SK-MEL-5 (cell line): ENCODE measurements around the gene PNPLA3. TPM values are rescaled to one million over a fixed set of nuclear protein-coding genes. Genes with fewer than 3 reads are reported as not detected.

ENCODE experiments used
- DNase-seq: peaks from one replicate; pipeline ENCODE4 v3.0.0-alpha.2; 2016; ENCODE audit warnings: low read depth, low spot score
- in situ Hi-C: cut with HindIII; loops from 2 replicates; pipeline ENCODE4 v1.10.0; 2016; ENCODE audit warnings: low sequenced_read_pairs, high pct_unique_total_duplicates, low pct_unique_long_range_greater_than_20kb
- total RNA-seq: library from RNA; depleted of rRNA; stranded (reverse); fragments of >200 nt; shearing (Covaris generic); gene quantifications from 2 replicates; pipeline ENCODE4 v1.2.3, GENCODE V29; 2014; rRNA removed

The PNPLA3 gene
- total RNA-seq, 1 experiment from 2014 or later: 11.1 TPM

- no peak for DNase-seq
- in situ Hi-C loops: loop anchor here (25.0 kb wide), 1 partner anchor 92 kb away; no protein-coding TSS in a partner anchor
Measured at GRCh38 chr22:43995057-43995685, 71.6 kb downstream of the PNPLA3 start.

- in situ Hi-C loops: loop anchor here (25.0 kb wide), 1 partner anchor 92 kb away; no protein-coding TSS in a partner anchor
- no peak for DNase-seq
Measured at GRCh38 chr22:43995798-43996169, 72.2 kb downstream of the PNPLA3 start.

- in situ Hi-C loops: loop anchor here (25.0 kb wide), 1 partner anchor 91 kb away; no protein-coding TSS in a partner anchor
- DNase-seq: no peak
Measured at GRCh38 chr22:43996170-43996980, 72.8 kb downstream of the PNPLA3 start.

- DNase-seq: no peak
- in situ Hi-C loops: loop anchor here (25.0 kb wide), 1 partner anchor 90 kb away; no protein-coding TSS in a partner anchor
Measured at GRCh38 chr22:43996981-43997265, 73.3 kb downstream of the PNPLA3 start.

Other genes starting within 250 kb of the PNPLA3 start
- gene EFCAB6, start 111.5 kb upstream of the PNPLA3 start, total RNA-seq: 0.29 and 0.55 TPM in 2 replicates
- 1.8 and 2.0 TPM in 2 replicates for gene SULT4A1, start 61.3 kb upstream of the PNPLA3 start, total RNA-seq
- gene PNPLA5, start 31.8 kb upstream of the PNPLA3 start, total RNA-seq: not detected in 2 replicates
- 94.8 and 103 TPM in 2 replicates for gene SAMM50, start 31.6 kb downstream of the PNPLA3 start, total RNA-seq
- gene PARVB, start 100.5 kb downstream of the PNPLA3 start, total RNA-seq: 164 and 178 TPM in 2 replicates